Renal cortical epithelial cell (primary cell): Measurements from ENCODE around the gene GRID2IP. TPM values are rescaled to one million over a fixed set of nuclear protein-coding genes. Genes with fewer than 3 reads are reported as not detected.
A peak's percentile ranks its signal among the peaks of the same experiment; 100 is the strongest.
"Not testable (repeated sequence)": the region's sequence is repeated elsewhere in the genome, so short reads cannot be mapped to it uniquely, and the experiment has no call there.

Experiments
- DNase-seq: peaks from one replicate; pipeline ENCODE4 v3.0.0-alpha.2; 2011; ENCODE audit warnings: low read depth
- total RNA-seq: library from RNA; depleted of rRNA; stranded (reverse); fragments of >200 nt; gene quantifications from 2 replicates; pipeline ENCODE4 v1.2.3, GENCODE V29; 2014

GRID2IP gene
- total RNA-seq: under 0.01 and 0.69 TPM in 2 replicates

DNA sequence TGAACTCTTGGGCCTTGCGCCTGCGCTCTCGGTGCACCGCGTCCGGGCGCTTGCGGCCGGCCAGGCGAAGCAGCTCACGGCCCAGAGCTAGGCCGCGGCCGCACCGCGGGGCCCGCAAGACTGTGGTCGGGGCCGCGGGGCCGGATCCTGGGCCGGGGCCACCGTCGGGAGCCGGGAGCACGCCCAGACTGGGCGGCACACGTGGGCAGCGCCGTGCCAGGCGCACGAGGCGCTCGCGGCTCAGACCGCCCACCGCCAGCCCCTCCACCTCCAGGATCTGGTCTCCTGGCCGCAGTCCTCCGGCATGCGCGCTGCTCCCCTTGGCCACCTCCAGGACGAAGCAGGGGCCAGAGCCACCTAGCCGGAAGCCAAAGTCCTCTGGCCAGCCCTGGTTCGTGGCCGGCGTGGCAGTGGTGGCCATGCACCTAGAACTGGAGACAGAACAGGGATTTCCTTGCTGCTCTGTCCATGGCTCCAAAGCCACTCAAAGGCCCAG is at the start of gene GRID2IP:
GRID2IP (minus strand) TSS at position 446 of the 496 bp plus-strand sequence; CDS start at position 421, 25 bp downstream.
- DNase-seq: no peak

DNA sequence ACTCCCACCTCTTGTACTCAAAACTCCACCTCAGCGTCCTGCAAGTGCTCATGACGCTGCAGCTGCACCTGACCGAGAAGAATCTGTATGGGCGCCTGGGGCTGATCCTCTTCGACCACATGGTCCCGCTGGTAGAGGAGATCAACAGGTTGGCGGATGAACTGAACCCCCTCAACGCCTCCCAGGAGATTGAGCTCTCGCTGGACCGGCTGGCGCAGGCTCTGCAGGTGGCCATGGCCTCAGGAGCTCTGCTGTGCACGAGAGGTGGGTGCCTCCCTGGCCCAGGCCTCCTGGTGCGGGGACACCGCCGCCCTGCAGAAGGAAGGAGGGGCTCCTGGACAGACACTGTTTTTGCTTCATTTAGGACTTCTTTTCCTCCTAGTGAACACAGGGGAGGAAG is 48.8 kb upstream of the GRID2IP start:
- DNase-seq: no peak

DNA sequence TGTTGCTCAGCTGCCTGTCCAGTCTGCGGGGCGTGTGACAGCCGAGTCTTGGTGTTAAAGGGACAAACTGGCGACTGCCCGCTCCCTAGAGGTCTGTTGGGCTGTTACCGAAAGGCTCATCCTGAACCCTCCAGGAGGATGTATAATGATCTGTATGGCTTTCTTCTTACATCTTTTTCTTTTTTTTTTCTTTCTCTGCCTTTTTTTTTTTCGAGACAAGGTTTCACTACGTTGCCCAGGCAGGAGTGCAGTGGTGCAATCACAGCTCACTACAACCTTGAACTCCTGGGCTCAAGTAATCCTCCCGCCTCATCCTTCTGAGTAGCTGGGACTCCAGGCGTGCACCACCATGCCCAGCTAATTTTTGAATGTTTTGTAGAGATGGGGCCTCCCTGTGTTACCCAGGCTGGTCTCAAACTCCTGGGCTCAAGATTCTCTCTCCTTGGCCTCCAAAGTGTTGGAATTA is 39.4 kb upstream of the GRID2IP start:
- no peak for DNase-seq

DNA sequence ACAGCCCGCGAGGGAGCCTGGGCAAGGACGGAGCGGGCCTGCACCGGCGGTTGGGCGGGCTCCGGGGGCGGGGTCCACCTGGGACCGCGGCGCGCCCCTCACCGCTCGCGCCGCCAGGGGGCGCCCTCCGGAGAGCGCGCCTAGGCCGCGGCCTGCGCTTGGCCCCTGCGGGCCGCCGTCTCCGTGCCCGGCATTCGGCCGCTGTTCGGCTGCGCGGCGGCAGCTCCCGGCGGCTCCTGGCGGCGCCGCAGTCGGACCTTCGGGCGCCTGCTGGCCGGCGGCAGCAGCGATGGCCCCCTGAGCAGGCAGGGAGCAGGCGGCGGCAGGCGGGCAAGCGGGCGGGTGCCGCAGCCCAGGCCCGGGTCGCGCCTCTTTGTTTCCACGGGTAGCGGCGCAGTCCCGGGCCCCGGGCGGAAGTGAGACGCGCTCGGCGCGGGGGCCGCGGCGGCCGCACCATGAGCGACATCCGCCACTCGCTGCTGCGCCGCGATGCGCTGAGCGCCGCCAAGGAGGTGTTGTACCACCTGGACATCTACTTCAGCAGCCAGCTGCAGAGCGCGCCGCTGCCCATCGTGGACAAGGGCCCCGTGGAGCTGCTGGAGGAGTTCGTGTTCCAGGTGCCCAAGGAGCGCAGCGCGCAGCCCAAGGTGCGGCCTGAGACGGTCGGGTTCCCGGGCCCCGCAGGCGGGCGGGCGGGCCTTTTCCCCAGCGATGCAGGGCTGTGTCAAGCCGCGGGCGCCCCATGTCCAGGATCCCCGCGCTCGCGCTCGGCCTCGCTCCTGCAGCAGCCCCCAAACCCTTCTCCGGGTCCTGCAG is 38.8 kb upstream of the GRID2IP start, which contains the start of gene INTS15:
INTS15 (plus strand) TSS at position 193 of the 816 bp plus-strand sequence; CDS start at position 456, 263 bp downstream.
- peak; percentile 36 for DNase-seq

DNA sequence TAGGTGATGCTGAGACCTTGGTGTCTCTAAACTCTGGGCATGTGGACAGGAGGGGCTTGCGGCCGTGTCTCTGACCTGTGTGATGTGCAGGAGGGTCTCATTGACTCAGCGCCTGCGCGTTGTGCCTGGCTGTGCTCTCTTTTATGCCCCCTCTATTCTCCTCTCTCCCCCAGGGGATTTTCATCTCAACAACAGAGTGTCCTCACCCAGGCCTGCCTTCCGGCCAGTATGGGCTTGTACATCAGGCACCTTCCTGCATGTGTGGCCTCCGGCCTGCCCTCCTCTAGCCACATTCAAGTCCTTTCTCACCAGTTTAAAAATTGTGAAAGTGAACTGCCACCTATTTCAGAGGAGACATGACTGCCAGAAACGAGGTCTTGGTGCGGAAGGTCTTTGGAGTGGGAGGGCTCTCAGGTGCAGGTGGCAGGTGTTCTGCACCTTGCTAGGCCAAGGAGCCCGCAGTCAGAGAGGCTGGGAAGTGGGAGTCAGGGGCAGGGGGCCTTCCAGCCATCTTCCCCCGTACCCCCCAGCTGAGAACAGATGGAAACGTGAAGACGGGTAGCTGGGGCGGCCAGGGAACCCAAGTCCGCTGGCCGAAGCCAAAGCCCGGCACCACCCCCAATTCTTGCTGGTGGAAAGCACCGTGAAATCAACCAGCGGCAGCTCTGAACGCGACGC is 38.0 kb upstream of the GRID2IP start:
- DNase-seq: no peak

DNA sequence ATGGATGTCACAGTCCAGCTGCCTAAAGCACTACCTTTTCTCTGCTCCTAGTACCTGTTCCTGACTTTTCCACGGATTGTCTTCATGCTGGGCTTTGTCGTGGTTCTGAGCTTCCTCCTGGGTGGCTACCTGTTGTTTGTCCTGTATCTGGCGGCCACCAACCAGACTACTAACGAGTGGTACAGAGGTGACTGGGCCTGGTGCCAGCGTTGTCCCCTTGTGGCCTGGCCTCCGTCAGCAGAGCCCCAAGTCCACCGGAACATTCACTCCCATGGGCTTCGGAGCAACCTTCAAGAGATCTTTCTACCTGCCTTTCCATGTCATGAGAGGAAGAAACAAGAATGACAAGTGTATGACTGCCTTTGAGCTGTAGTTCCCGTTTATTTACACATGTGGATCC is 37.3 kb upstream of the GRID2IP start:
- DNase-seq: no peak

DNA sequence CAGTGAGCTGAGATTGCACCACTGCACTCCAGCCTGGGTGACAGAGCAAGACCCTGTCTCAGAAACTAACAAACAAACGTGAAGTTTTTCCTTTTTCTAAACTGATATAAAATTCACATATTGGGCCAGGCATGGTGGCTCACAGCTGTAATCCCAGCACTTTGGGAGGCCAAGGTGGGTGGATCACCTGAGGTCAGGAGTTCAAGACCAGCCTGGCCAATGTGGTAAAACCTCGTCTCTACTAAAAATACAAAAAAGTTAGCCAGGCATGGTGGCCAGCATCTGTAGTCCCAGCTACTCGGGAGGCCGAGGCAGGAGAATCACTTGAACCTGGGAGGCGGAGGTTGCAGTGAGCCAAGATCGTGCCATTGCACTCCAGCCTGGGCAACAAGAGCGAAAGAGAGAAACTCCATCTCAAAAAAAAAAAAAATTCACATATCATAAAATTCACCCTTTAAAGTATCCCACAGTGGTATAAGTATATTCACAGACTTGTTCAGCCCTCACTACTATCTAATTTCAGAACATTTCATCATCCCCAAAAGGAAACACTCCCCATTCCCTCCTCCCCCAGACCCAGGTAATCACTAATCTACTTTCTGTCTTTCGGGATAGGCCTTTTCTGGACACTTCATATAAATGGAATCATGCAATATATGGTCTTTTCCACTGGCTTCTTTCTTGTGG is 34.6 kb upstream of the GRID2IP start:
- not testable (repeated sequence) for DNase-seq

DNA sequence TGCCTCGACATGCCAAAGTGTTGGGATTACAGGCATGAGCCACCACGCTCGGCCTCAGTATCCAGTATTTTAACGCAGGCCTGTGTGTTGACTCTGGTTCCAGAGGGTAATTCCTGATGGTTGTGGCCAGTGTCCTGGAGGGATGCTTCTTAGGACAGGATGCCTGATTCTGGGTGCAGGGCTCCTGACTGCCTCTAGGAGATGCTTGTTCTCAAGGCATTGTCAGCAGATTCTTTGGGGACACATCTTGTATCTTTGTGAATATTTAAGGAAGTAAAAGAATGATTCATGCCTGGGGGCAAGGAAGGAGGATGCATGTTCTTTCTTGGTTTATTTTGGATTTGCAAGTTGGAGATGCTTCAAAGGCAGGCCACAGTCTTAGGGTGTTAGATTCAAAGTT is 28.2 kb upstream of the GRID2IP start:
- DNase-seq: no peak

DNA sequence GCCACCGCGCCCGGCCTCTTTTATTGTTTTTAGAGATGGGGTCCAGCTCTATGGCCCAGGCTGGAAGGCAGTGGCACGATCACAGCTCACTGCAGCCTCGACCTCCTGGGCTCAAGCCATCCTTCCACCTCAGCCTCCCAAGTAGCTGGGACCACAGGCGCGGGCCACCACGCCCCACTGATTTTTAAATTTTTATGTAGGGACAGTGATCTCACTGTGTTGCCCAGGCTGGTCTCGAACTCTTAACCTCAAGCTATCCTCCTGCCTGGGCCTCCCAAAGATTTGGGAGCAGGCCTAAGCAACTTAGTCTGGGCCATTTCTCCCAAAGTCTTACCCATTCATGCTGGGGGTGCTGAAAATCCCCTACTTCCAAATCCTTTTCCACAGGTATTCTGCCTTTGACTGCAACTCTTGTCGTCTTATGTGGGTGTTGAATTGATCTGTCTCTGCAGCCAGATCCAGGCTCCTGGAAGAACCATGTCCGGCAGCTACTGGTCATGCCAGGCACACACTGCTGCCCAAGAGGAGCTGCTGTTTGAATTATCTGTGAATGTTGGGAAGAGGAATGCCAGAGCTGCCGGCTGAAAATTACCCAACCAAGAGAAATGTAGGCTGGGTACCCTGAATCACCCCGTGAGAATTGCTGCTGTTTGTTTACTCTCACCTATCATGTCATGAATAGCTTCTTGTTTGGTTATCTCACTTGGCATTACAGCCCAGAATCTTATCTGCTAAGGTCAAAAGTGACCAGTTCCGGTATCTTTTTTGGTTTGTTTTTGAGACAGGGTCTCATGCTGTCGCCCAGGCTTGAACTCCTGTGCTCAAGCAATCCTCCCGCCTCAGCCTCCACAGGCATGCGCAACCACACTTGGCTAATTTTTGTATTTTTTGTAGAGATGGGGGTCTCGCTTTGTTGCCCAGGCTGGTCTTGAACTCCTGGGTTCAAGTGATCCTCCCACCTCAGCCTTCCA is 27.1 kb upstream of the GRID2IP start:
- no peak for DNase-seq

DNA sequence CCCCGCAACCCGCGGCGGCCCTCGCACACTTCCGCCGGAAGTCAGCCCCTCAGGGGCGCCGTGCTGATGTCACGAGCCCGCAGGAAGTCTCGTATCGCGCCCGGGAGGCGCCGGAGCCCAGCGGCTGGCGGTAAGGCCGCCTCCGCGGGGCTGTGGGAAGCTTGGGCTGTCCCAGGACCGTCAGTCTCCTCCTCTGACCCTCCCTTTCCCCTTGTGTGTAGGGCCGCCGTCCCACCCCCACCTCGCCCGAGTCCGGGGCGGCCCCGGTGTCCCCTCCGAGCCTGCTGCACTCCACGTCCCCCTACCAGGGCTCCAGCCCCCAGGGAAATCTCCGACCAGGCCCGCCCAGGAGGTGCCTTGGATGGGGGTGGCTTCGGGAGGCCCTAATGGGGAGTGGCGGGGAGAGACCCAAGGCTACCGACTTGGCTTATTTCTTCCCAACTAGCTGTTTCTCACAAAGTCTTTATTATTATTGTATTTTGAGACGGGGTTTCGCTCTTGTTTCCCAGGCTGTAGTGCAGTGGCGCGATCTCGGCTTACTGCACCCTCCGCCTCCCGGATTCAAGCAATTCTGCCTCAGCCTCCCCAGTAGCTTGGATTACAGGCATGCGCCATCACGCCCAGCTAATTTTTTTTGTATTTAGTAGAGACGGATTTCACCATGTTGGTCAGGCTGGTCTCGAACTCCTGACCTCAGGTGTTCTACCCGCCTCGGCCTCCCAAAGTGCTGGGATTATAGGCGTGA is 26.3 kb upstream of the GRID2IP start, which contains the start of gene ZDHHC4:
ZDHHC4 (plus strand) TSS at position 86 of the 745 bp plus-strand sequence. CDS start 3,108 bp downstream, outside the sequence.
- peak; percentile 71 for DNase-seq

DNA sequence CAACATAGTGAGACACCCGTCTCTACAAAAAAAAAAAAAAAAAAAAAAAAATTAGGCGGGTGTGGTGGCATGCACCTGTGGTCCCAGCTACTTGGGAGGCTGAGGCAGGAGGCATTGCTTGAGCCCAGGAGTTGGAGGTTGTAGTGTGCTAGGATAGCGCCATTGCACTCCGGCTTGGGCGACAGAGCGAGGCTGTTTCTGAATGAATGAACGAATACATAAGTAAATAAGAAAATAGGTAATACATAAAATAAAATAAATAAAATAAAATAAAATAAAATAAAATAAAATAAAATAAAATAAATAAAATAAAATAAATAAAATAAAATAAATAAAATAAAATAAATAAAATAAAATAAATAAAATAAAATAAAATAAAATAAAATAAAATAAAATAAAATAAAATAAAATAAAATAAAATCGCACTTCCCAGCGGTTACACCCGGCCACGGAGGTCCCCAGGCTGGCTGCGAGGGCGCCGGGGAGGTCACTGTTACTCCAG is 25.7 kb upstream of the GRID2IP start:
- DNase-seq: not testable (repeated sequence)

DNA sequence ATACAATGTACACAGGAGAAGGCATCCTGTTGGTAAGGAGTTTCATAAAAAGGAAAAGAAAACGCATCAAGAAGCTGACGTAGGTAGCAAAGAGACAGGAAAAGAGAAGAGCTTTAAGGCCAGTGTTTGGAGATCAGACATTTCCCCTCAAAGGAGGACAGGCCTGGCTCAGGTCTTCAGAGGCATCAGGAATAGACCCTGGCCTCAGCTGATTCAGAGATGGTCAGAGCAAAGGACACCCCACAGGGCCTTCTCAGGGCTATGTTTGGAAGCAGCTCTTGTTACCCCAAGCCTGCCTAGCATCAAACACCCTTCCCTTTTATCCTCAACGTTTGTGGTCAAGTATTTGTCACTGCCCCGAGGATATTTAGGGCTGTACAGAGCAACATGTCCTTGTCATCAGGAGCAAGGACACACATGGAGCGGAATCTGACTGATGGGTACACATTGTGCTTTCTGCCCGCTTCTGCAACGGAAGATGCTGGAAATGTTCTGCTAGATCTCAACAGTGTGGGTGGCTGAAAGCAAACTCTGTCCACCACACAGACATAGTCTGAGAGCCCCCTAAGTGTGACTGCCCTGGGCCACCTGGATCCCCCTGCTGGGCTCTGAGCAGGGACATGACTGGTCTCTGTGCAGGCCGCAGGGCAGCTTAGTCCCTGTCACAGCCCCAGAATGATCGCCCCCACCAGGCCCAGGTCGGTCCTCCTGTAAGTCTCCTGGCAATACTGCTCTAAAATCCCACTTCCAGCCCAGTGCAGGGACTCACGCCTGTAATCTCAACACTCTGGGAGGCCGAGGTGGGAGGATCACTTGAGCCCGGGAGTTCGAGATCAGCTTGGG is 25.0 kb upstream of the GRID2IP start:
- DNase-seq: no peak

DNA sequence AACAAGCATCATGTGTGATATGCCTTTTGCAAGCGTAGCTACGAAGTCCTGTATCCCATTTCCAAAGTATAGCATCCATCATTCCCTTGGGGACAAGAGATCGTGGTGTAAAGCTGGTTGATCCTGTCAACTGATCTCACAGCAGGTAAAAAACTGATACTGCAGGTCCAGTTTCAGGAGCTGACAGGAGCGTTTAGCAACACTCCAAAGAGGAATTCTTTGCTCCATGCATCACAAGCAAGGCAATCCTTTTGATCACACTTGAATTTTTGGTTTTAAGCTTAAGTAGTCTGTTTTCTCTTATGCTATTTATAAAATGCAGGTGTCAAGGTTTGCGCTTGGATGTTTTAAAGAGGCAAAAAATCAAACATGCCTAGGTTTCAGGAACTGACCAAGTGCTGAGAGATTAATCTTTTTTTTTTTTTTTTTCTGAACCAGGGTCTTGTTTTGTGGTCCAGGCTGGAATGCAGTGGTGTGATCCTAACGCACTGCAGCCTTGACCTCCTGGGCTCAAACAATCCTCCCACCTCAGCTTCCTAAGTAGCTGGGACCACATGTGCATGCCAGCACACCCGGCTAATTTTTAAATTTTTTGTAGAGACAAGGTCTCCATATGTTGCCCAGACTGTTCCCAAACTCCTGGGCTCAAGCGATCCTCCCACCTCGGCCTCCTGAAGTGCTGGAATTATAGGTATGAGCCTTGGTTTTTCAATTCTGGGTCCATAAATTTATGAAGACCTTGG is 24.2 kb upstream of the GRID2IP start:
- DNase-seq: no peak

DNA sequence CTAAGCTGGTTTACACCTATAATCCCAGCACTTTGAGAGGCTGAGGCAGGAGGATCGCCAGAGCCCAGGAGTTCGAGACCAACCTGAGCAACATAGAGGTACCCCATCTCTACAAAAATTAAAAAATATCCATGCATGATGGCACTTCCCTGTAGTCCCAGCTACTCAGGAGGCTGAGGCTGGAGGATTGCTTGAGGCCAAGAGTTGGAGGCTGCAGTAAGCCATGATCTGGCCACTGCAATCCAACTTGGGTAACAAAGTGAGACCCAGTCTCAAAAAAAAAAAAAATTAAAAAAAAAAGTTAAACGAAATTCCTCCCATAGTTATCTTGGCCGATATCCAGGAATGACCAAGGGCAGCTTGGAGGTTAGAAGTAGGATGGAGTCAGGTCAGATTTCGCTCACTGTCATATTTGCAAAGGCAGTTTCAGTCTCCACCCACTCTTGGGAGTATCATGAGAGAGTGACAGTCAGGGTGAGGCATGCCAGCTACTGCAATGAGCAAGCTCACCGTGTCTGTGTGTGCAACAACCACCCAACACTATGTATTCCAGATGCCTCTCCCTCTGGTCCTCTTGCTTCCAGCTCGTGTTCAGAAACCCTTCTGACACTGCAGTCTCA is 20.0 kb upstream of the GRID2IP start:
- DNase-seq: no peak

DNA sequence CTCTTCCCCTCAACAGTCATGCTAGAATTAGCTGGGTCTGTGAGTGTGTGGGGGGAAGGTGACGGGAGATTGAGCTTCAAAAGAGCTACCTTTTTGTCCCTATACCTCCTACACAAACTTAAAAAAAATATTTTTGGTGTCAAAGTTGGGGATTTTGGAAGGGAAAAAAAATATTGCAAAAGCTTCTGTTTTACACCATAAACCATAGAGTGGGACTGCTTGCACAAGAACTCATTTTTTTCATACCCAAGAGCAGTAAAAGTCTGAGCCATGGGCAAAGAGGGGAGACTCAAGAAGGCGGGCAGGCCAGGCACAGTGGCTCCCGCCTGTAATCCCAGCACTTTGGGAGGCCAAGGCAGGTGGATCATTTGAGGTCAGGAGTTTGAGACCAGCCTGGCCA is 16.6 kb upstream of the GRID2IP start:
- DNase-seq: no peak

DNA sequence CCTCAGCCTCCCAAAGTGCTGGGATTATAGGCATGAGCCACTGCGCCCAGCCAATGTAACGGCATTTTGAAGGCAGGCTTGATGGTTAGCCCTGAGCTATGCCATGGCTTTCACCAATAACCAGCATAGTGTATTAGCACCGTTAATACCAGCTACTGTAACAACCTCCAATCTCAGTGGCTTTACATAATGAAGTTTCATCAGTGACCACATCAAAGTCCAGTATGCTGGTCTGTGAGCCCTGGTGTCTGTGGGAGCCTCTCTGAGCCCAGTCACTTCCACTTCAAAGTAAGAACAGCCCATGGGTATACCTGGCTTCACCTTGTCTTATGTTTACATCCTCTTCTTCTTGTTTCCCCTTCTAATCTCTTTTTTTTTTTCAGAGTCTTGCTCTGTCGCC is 14.4 kb upstream of the GRID2IP start:
- DNase-seq: no peak

DNA sequence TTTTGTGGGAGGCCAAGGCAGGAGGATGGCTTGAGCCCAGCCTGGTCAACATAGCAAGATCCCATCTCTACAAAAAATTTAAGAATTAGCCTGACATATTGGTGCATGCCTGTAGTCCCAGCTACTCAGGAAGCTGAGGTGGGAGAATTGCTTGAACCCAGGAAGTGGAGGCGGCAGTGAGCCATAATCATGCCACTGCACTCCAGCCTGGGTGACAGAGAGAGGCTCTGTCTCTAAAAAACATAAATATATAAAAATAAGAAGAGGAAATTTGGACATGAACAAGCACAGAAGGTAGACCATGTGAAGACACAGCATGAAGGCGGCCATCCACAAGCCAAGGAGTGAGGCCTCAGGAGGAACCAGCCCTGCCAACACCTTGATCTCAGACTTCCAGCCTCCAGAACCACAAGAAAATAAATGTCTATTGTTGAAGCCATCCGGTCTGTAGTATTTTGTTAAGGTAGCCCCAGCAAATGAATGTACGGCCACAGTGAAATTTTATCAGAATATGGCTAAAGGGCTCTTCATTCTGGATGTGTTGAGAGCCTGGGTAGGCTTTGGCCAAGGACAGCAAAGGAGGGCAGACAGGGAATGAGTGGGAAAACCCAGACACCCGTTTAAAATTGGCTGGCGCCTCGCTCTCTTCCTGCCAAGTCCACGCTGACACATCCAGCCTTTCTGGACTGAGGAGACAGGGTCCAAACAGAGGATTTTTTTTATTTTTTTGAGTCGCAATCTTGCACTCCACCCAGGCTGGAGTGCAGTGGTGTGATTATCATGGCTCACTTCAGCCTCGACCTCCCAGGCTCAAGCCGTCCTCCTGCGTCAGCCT is 12.9 kb upstream of the GRID2IP start:
- DNase-seq: no peak
